Measurements from ENCODE around the gene FXYD6.

Gene FXYD6

GRCh38 chr11:117851852-117852251 is 24.6 kb downstream of the FXYD6 start:
- TF ChIP-seq CTCF (IDR thresholded peaks at IDR 0.05; ENCODE audit: low read depth, low read length, missing control alignments) = no peak
- H3K4me3 ChIP-seq (replicated peaks; ENCODE audit: low read depth, low read length) = no peak overlapping the region
- DNase-seq (ENCODE audit: extremely low read depth, low read depth) = no peak

- TF ChIP-seq CTCF (IDR thresholded peaks at IDR 0.05; ENCODE audit: low read depth, low read length, missing control alignments) = no peak
- H3K4me3 ChIP-seq (replicated peaks; ENCODE audit: low read depth, low read length) = no peak overlapping the region
- DNase-seq (ENCODE audit: extremely low read depth, low read depth) = no peak
Measured at GRCh38 chr11:117851106-117851505, 25.4 kb downstream of the FXYD6 start.

- TF ChIP-seq CTCF (IDR thresholded peaks at IDR 0.05; ENCODE audit: low read depth, low read length, missing control alignments) = no peak
- H3K4me3 ChIP-seq (replicated peaks; ENCODE audit: low read depth, low read length) = no peak overlapping the region
- no peak for DNase-seq (ENCODE audit: extremely low read depth, low read depth)
Measured at GRCh38 chr11:117849781-117850414, 26.6 kb downstream of the FXYD6 start.

GRCh38 chr11:117843666-117844484 is 32.6 kb downstream of the FXYD6 start:
- TF ChIP-seq CTCF (IDR thresholded peaks at IDR 0.05; ENCODE audit: low read depth, low read length, missing control alignments) = peak; percentile 97
- DNase-seq (ENCODE audit: extremely low read depth, low read depth) = no peak
- no peak overlapping the region for H3K4me3 ChIP-seq (replicated peaks; ENCODE audit: low read depth, low read length)

GRCh38 chr11:117842131-117842941 is 34.1 kb downstream of the FXYD6 start:
- H3K4me3 ChIP-seq (replicated peaks; ENCODE audit: low read depth, low read length) = no peak overlapping the region
- no peak for DNase-seq (ENCODE audit: extremely low read depth, low read depth)
- no peak for TF ChIP-seq CTCF (IDR thresholded peaks at IDR 0.05; ENCODE audit: low read depth, low read length, missing control alignments)

- no peak overlapping the region for H3K4me3 ChIP-seq (replicated peaks; ENCODE audit: low read depth, low read length)
- TF ChIP-seq CTCF (IDR thresholded peaks at IDR 0.05; ENCODE audit: low read depth, low read length, missing control alignments) = no peak
- DNase-seq (ENCODE audit: extremely low read depth, low read depth) = no peak
Measured at GRCh38 chr11:117841551-117842031, 34.9 kb downstream of the FXYD6 start.

Measured in HFF-Myc (cell line).